K562 (cell line): ENCODE measurements around the gene STEAP1B. TPM values are rescaled to one million over a fixed set of nuclear protein-coding genes. Genes with fewer than 3 reads are reported as not detected.

ENCODE experiments used
- ATAC-seq: fragments of 200-7000 bp; cut with Tn5 transposase; 3 replicates; pipeline ENCODE4 v1.9.1; 2020; ENCODE audit warnings: moderate library complexity
- BruUV-seq: library from RNA; stranded (reverse); fragments of 400-500 nt; replicated peaks from 2 replicates; lab custom pipeline; 2021; lab: Mats Ljungman, UMichigan
- CTCF ChIA-PET: fragments of 300-600 bp; formaldehyde crosslinking; extraction: SDS; loops from one replicate; lab custom pipeline; 2021; ENCODE audit warnings: low intra/inter-chr PET ratio; lab: Yijun Ruan, JAX
- POLR2A ChIA-PET: fragments of 300-600, 350-650 bp; sonication (Branson Sonifier 250); formaldehyde crosslinking; extraction: SDS; loops from one replicate; lab custom pipeline; 2021; ENCODE audit warnings: antibody characterized with exemption, inconsistent platforms; lab: Yijun Ruan, JAX
- DNase-seq, 4 experiments: peaks; one replicate each; pipeline versions ENCODE4 v3.0.0 to v3.0.0-alpha.2; 2011 to 2018; ENCODE audit warnings: low spot score in 3 of 4, mixed read lengths in 3 of 4; ENCODE audit errors: extremely low read depth in 1 of 4
- FAIRE-seq: peaks from 2 replicates; lab custom pipeline; 2011; peaks lifted over from hg19 to GRCh38; lab: Jason Lieb, UNC
- H2AFZ ChIP-seq: 2 replicates; pipeline ENCODE4 v1.6.0; 2011; ENCODE audit warnings: low read depth, low read length, control low read depth, inconsistent platforms
- H3K27ac ChIP-seq: fragments of 200-600 bp; 3 replicates; pipeline ENCODE4 v1.8.0; 2011; ENCODE audit warnings: low read depth, mild to moderate bottlenecking, control low read depth, inconsistent platforms, low read length, moderate library complexity, mixed read lengths; ENCODE audit errors: extremely low read depth
- H3K27me3 ChIP-seq, 2 experiments: fragments of 300-600 bp in 1 of 2; 2 replicates in 1 of 2; 3 replicates in 1 of 2; pipeline versions ENCODE4 v1.6.0 to v1.8.0; 2011; ENCODE audit warnings: inconsistent platforms in 2 of 2, low read length in 2 of 2, mild to moderate bottlenecking in 1 of 2, mixed read lengths in 1 of 2, moderate library complexity in 1 of 2; ENCODE audit not compliant: control insufficient read depth in 2 of 2, insufficient read depth in 2 of 2
- H3K36me3 ChIP-seq: fragments of 300-600 bp; 3 replicates; pipeline ENCODE4 v1.8.0; 2011; ENCODE audit warnings: mild to moderate bottlenecking, low read length, inconsistent platforms; ENCODE audit not compliant: control insufficient read depth, insufficient read depth
- H3K4me1 ChIP-seq, 2 experiments: fragments of 200-600 bp in 1 of 2; replicated peaks in 1 of 2; 2 replicates in 1 of 2; 3 replicates in 1 of 2; pipeline versions ENCODE4 v1.5.1 to v1.8.0; 2011; ENCODE audit warnings: inconsistent platforms in 2 of 2, low read length in 2 of 2, mild to moderate bottlenecking in 1 of 2, mixed read lengths in 1 of 2, moderate library complexity in 1 of 2; ENCODE audit not compliant: control insufficient read depth in 2 of 2, insufficient read depth in 2 of 2
- H3K4me2 ChIP-seq: 2 replicates; pipeline ENCODE4 v1.6.1; 2011; ENCODE audit warnings: low read length, control low read depth, inconsistent platforms, mixed read lengths; ENCODE audit not compliant: insufficient read depth
- H3K4me3 ChIP-seq: fragments of 200-600 bp; sonication (generic), shearing (Covaris generic); 2 replicates; pipeline ENCODE4 v1.5.1; 2016; ENCODE audit warnings: control low read depth, inconsistent platforms
- H3K79me2 ChIP-seq: fragments of 200-600 bp; 3 replicates; pipeline ENCODE4 v1.8.0; 2011; ENCODE audit warnings: low read length, inconsistent platforms; ENCODE audit not compliant: control insufficient read depth, insufficient read depth
- H3K9ac ChIP-seq, 2 experiments: 2 replicates each; pipeline versions ENCODE4 v1.6.0 to v1.6.1; 2011; ENCODE audit warnings: low read depth in 2 of 2, low read length in 2 of 2, control low read depth in 1 of 2, inconsistent platforms in 1 of 2, mild to moderate bottlenecking in 1 of 2, mixed read lengths in 1 of 2; ENCODE audit not compliant: insufficient read depth in 1 of 2
- H3K9me1 ChIP-seq: one replicate; pipeline ENCODE4 v1.6.0; 2011; ENCODE audit warnings: inconsistent platforms, mild to moderate bottlenecking, low read length, moderate library complexity; ENCODE audit not compliant: control insufficient read depth, insufficient read depth
- H3K9me3 ChIP-seq: replicated peaks from 2 replicates; pipeline ENCODE4 v1.5.1; 2011; ENCODE audit warnings: low read depth, low read length, inconsistent platforms; ENCODE audit not compliant: control insufficient read depth, insufficient read depth
- H4K20me1 ChIP-seq: replicated peaks from 2 replicates; pipeline ENCODE4 v1.6.1; 2011; ENCODE audit warnings: low read length, inconsistent platforms, mixed read lengths; ENCODE audit not compliant: control insufficient read depth, insufficient read depth
- ARID2 ChIP-seq: fragments of 450-650 bp; IDR thresholded peaks from 2 replicates; pipeline ENCODE4 v1.6.1; 2017; ENCODE audit warnings: antibody characterized with exemption, mild to moderate bottlenecking
- CREB1 ChIP-seq, 2 experiments: sonication (generic) in 1 of 2; formaldehyde crosslinking in 1 of 2; IDR thresholded peaks; 2 replicates each; pipeline versions ENCODE4 v1.6.1 to v1.8.0; 2012 to 2022; ENCODE audit warnings: inconsistent platforms in 1 of 2, mild to moderate bottlenecking in 1 of 2, missing genetic modification reagents in 1 of 2, moderate library complexity in 1 of 2
- DIDO1 ChIP-seq: fragments of 450-650 bp; IDR thresholded peaks from 2 replicates; pipeline ENCODE4 v1.6.1; 2016; ENCODE audit warnings: low read depth, missing biosample characterization, missing genetic modification characterization
- HCFC1 ChIP-seq: IDR thresholded peaks from 2 replicates; pipeline ENCODE4 v1.6.1; 2012; ENCODE audit warnings: low read depth, low read length, improper control_type of control experiment
- MTA1 ChIP-seq: fragments of 450-650 bp; IDR thresholded peaks from 2 replicates; pipeline ENCODE4 v1.6.1; 2017; ENCODE audit warnings: borderline replicate concordance
- NCOA1 ChIP-seq: fragments of 450-650 bp; IDR thresholded peaks from 2 replicates; pipeline ENCODE4 v1.6.1; 2016; ENCODE audit warnings: low read depth
- NR0B1 ChIP-seq: fragments of 450-650 bp; IDR thresholded peaks from one replicate; pipeline ENCODE4 v1.6.1; 2018; ENCODE audit warnings: mild to moderate bottlenecking, moderate library complexity; ENCODE audit not compliant: partially characterized antibody
- RFX1 ChIP-seq: fragments of 450-650 bp; IDR thresholded peaks from 2 replicates; pipeline ENCODE4 v1.6.1; 2016; ENCODE audit warnings: mild to moderate bottlenecking, moderate library complexity
- RREB1 ChIP-seq: fragments of 250-450 bp; sonication (Bioruptor Pico); IDR thresholded peaks from 2 replicates; pipeline ENCODE4 v1.4.0; 2020
- SNIP1 ChIP-seq: fragments of 450-650 bp; IDR thresholded peaks from 2 replicates; pipeline ENCODE4 v1.7.1; 2017; ENCODE audit warnings: low read depth, mild to moderate bottlenecking
- STAG1 ChIP-seq: sonication (generic); formaldehyde crosslinking; IDR thresholded peaks from 2 replicates; pipeline ENCODE4 v1.5.0; 2020; ENCODE audit warnings: missing genetic modification reagents, borderline replicate concordance
- TAL1 ChIP-seq: fragments of 450-650 bp; IDR thresholded peaks from 2 replicates; pipeline ENCODE4 v1.6.1; 2016; ENCODE audit warnings: mild to moderate bottlenecking
- TCF7 ChIP-seq: sonication (generic); IDR thresholded peaks from 2 replicates; pipeline ENCODE4 v1.6.1; 2016; ENCODE audit warnings: antibody characterized with exemption, borderline replicate concordance
- USF2 ChIP-seq: sonication (generic); formaldehyde crosslinking; IDR thresholded peaks from 2 replicates; pipeline ENCODE4 v1.5.0; 2020; ENCODE audit warnings: missing genetic modification reagents
- ZNF282 ChIP-seq: sonication (generic); formaldehyde crosslinking; IDR thresholded peaks from 2 replicates; pipeline ENCODE4 v1.8.1; 2023; ENCODE audit warnings: missing genetic modification reagents
- ZNF311 ChIP-seq: fragments of 250-450 bp; sonication (Bioruptor Pico); IDR thresholded peaks from 2 replicates; pipeline ENCODE4 v1.4.0; 2020; ENCODE audit warnings: mild to moderate bottlenecking, moderate library complexity
- WGBS: fragments of 100-300 bp; shearing (Covaris generic); methylation state at CpG from one replicate; pipeline ENCODE4 v1.1.6; 2016; ENCODE audit warnings: low coverage, mixed read lengths; ENCODE audit not compliant: insufficient coverage; ENCODE audit errors: missing lambda C conversion rate; 5-methylcytosine and 5-hydroxymethylcytosine counted together
- in situ Hi-C: fragments of 300-500 bp; cut with MboI; formaldehyde crosslinking; loops from 4 replicates; pipeline ENCODE4 v1.15.0; 2018; ENCODE audit warnings: inconsistent platforms, mixed read lengths
- intact Hi-C: fragments of 100-400 bp; cut with micrococcal nuclease; formaldehyde crosslinking; loops from 2 replicates; pipeline ENCODE4 v1.14.2; 2022
- polyA plus RNA-seq, 8 experiments: library from polyadenylated mRNA; depleted of rRNA in 4 of 8; stranded (reverse) in 5 of 8; unstranded in 3 of 8; fragments of >200 nt; fragmentation: Nextera tagmentation in 2 of 8; fragmentation: Illumina TruSeq in 1 of 8; extraction: Ambion mirVana in 2 of 8; extraction: Trizol in 1 of 8; gene quantifications; 2 replicates each; pipeline versions ENCODE4 v1.2.1 to v1.2.3, GENCODE V29; 2011 to 2014; ENCODE audit warnings: inconsistent platforms in 1 of 8, missing spikeins in 1 of 8
- total RNA-seq, 7 experiments: library from RNA; depleted of rRNA in 6 of 7; stranded (reverse); fragments of >200 nt in 6 of 7; fragmentation: Illumina TruSeq in 2 of 7; extraction: Trizol in 2 of 7; gene quantifications; 2 replicates each; pipeline versions ENCODE4 v1.2.1 to v1.2.3, GENCODE V29; 2011 to 2021; ENCODE audit warnings: low replicate concordance in 1 of 7

The STEAP1B gene
- total and polyA plus RNA-seq, 9 of the 15 experiments (the other 6 are each of a cell fraction or from before 2014, with no cell fraction given): 20.0 to 38.5 (median 30.6) TPM

GRCh38 chr7:22386206-22386858 is 113.7 kb downstream of the STEAP1B start:
- Histone ChIP-seq H3K79me2 (no peaks in the 10 kb centered on the region), H3K4me1 (peaks cover 0 to 5% of the 10 kb centered on the region in 2 experiments; a peak in 1 of 5 replicates), H3K9me3 (no peaks in the 10 kb centered on the region), H3K9me1 (no peaks in the 10 kb centered on the region), H3K36me3 (no peaks in the 10 kb centered on the region), H3K4me2 (no peak overlapping the region), H3K4me3 (no peak overlapping the region), H4K20me1 (no peaks in the 10 kb centered on the region), H2AFZ (no peak overlapping the region), H3K27ac (no peak overlapping the region), H3K27me3 (no peaks in the 10 kb centered on the region), H3K9ac (no peak overlapping the region)
- in situ Hi-C loops (no loop called here), intact Hi-C loops (no loop called here)
- no TSS peak for BruUV-seq
- no peak for DNase-seq
- TF ChIP-seq RFX1 (no peak), TCF7 (no peak), MTA1 (no peak), USF2 (CRISPR knock-in tag) (no peak), ZNF282 (CRISPR knock-in tag) (no peak), ZNF311 (CRISPR knock-in tag) (no peak), CREB1 (IDR thresholded peaks at IDR 0.05) (no peak), CREB1 (CRISPR knock-in tag; IDR thresholded peaks at IDR 0.05) (no peak), STAG1 (CRISPR knock-in tag) (no peak), RREB1 (no peak), SNIP1 (no peak), TAL1 (no peak), NR0B1 (no peak), ARID2 (no peak), DIDO1 (no peak), NCOA1 (no peak), HCFC1 (no peak)
- ChIA-PET POLR2A (no interaction called here), CTCF (no interaction called here)
- no peak for ATAC-seq
- 80% methylated on average over 2 of the region's 2 CpGs for WGBS
- no peak for FAIRE-seq
